ENCODE data around the gene RRAGD. TPM values are rescaled to one million over a fixed set of nuclear protein-coding genes. Genes with fewer than 3 reads are reported as not detected.

The RRAGD gene
- total RNA-seq, 1 donor from 2014 or later, result 4.5 TPM

Other genes starting within 250 kb of the RRAGD start
- gene GABRR1, start 194.9 kb downstream of the RRAGD start, total RNA-seq, result not detected in 2 replicates
- 0.68 and 0.97 TPM in 2 replicates for gene GABRR2, start 97.0 kb downstream of the RRAGD start, total RNA-seq
- gene UBE2J1, start 59.6 kb downstream of the RRAGD start, total RNA-seq, result 38.8 and 39.6 TPM in 2 replicates
- gene ANKRD6, start 20.9 kb upstream of the RRAGD start, total RNA-seq, result 5.5 and 7.1 TPM in 2 replicates
- gene LYRM2, start 226.5 kb upstream of the RRAGD start, total RNA-seq, result 32.0 and 34.4 TPM in 2 replicates